ENCODE measurements around the gene KIF7. TPM values are rescaled to one million over a fixed set of nuclear protein-coding genes. Genes with fewer than 3 reads are reported as not detected.

The KIF7 gene
- total and polyA plus RNA-seq, 2 donors (not counting 3 experiments of a cell fraction or from before 2014, with no cell fraction given) = 4.2 to 11.3 TPM

DNA sequence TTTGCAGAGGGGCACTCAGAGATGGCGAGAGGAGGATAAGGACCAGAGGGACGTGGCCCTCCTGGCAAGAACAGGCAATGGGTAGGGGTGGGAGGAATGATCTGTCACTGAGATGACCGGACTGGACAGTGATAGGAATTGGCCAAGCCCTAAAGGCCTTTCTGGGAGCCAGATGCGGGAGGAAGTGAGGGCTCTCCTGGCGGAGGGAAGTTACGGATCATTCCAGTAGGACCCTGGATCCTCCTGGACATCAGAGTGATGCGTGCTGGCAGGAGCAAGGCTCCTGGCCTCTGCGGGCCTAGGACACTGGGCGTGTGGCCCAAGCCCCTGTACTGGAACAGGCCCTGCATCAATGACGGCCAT is 23.4 kb downstream of the KIF7 start:
- no peak overlapping the region for H3K9ac ChIP-seq (replicated peaks; ENCODE audit: extremely low read depth, insufficient read depth, low read length)
- no peak overlapping the region for H3K27ac ChIP-seq (ENCODE audit: insufficient read depth, low read depth, low read length)
- no peaks in the 10 kb centered on the region for H3K79me2 ChIP-seq (ENCODE audit: control insufficient read depth, insufficient read depth, low read length)
- CTCF ChIA-PET = interaction anchor here (0.8 kb wide), 1 partner anchor 15 kb away, joined by 3 read pairs; no protein-coding TSS in a partner anchor
- no peak overlapping the region for H3K4me2 ChIP-seq (ENCODE audit: insufficient read depth, low read length)
- no peak overlapping the region for H2AFZ ChIP-seq (ENCODE audit: low read depth, low read length)
- BruUV-seq (replicated peaks) = no TSS peak
- no peaks in the 10 kb centered on the region for H3K9me3 ChIP-seq (replicated peaks; ENCODE audit: control insufficient read depth, insufficient read depth, low read length)
- no peak for FAIRE-seq
- peaks cover 7 to 45% of the 10 kb centered on the region in 2 experiments for H3K36me3 ChIP-seq (ENCODE audit: control insufficient read depth in 2 of 2, extremely low read depth in 1 of 2, insufficient read depth in 2 of 2, low read length in 2 of 2)
- no peaks in the 10 kb centered on the region for H3K27me3 ChIP-seq (ENCODE audit: control insufficient read depth in 2 of 2, insufficient read depth in 2 of 2, low read length in 2 of 2)
- H3K4me1 ChIP-seq (ENCODE audit: control insufficient read depth, extremely low read depth, insufficient read depth, low read length) = no peaks in the 10 kb centered on the region
- no peaks in the 10 kb centered on the region for H4K20me1 ChIP-seq (replicated peaks; ENCODE audit: control insufficient read depth, extremely low read depth, insufficient read depth, low read length)
- intact Hi-C loops (cut with micrococcal nuclease) (no loop called here), dilution Hi-C loops (cut with MboI; ENCODE audit: extremely low pct_ligation_motif_present, low sequenced_read_pairs) (no loop called here)
- no peak for DNase-seq (ENCODE audit: low read depth, low spot score)
- H3K4me3 ChIP-seq (replicated peaks in 1 of 3; ENCODE audit: insufficient read depth in 1 of 3, low read depth in 1 of 3, low read length in 3 of 3) = no peak overlapping the region
- TF ChIP-seq JUN (IDR thresholded peaks at IDR 0.05; ENCODE audit: borderline replicate concordance, insufficient read depth, insufficient read length, low read depth) = no peak
- no peak for TF ChIP-seq POLR2A (IDR thresholded peaks at IDR 0.05; ENCODE audit: low read depth, low read length)
- no peak for TF ChIP-seq EZH2 (IDR thresholded peaks at IDR 0.05; ENCODE audit: borderline replicate concordance, low read depth, low read length, severe bottlenecking)
- no peak for TF ChIP-seq MYC (IDR thresholded peaks at IDR 0.05; ENCODE audit: low read depth, low read length)
- TF ChIP-seq MAX (IDR thresholded peaks at IDR 0.05; ENCODE audit: insufficient read depth, insufficient read length) = no peak
- TF ChIP-seq GATA2 (IDR thresholded peaks at IDR 0.05; ENCODE audit: insufficient read depth, insufficient read length, low read depth, low read length) = no peak
- TF ChIP-seq, protein P1, sequence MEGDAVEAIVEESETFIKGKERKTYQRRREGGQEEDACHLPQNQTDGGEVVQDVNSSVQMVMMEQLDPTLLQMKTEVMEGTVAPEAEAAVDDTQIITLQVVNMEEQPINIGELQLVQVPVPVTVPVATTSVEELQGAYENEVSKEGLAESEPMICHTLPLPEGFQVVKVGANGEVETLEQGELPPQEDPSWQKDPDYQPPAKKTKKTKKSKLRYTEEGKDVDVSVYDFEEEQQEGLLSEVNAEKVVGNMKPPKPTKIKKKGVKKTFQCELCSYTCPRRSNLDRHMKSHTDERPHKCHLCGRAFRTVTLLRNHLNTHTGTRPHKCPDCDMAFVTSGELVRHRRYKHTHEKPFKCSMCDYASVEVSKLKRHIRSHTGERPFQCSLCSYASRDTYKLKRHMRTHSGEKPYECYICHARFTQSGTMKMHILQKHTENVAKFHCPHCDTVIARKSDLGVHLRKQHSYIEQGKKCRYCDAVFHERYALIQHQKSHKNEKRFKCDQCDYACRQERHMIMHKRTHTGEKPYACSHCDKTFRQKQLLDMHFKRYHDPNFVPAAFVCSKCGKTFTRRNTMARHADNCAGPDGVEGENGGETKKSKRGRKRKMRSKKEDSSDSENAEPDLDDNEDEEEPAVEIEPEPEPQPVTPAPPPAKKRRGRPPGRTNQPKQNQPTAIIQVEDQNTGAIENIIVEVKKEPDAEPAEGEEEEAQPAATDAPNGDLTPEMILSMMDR (IDR thresholded peaks at IDR 0.05; ENCODE audit: extremely low read depth in 1 of 2, insufficient read depth in 1 of 2, low read depth in 1 of 2, low read length in 2 of 2) = no peak
- no peak for TF ChIP-seq FOS (IDR thresholded peaks at IDR 0.05; ENCODE audit: borderline replicate concordance, insufficient read depth, low read length)
- TF ChIP-seq POLR2AphosphoS5 (IDR thresholded peaks at IDR 0.05; ENCODE audit: insufficient read depth, low read depth, low read length) = no peak
- no peaks in the 10 kb centered on the region for H3K9me1 ChIP-seq (replicated peaks; ENCODE audit: control insufficient read depth, extremely low read depth, insufficient read depth, low read length)
- POLR2A ChIA-PET = no interaction called here

All from endothelial cell of umbilical vein (primary cell).